Keratinocyte (primary cell): ENCODE data around the gene PANK3. TPM values are rescaled to one million over a fixed set of nuclear protein-coding genes. Genes with fewer than 3 reads are reported as not detected.
"Not testable (repeated sequence)": the region's sequence is repeated elsewhere in the genome, so short reads cannot be mapped to it uniquely, and the experiment has no call there.

Experiments
- DNase-seq: peaks from one replicate; pipeline ENCODE4 v3.0.0-alpha.2; 2011; ENCODE audit warnings: low read depth, missing footprints, low spot score
- FAIRE-seq: peaks from 2 replicates; lab custom pipeline; 2011; peaks lifted over from hg19 to GRCh38; lab: Jason Lieb, UNC
- H2AFZ ChIP-seq: 2 replicates; pipeline ENCODE4 v1.6.0; 2012; ENCODE audit warnings: low read length, control low read depth, inconsistent platforms; ENCODE audit not compliant: control insufficient read depth
- H3K27ac ChIP-seq: 2 replicates; pipeline ENCODE4 v1.5.1; 2011; ENCODE audit warnings: low read length; ENCODE audit not compliant: control insufficient read depth, insufficient read depth
- H3K27me3 ChIP-seq: 3 replicates; pipeline ENCODE4 v1.6.0; 2011; ENCODE audit warnings: low read length; ENCODE audit not compliant: control insufficient read depth, insufficient read depth; ENCODE audit errors: extremely low read depth
- H3K36me3 ChIP-seq, 2 experiments: 2 replicates in 1 of 2; 3 replicates in 1 of 2; pipeline ENCODE4 v1.5.1; 2011; ENCODE audit warnings: low read length in 2 of 2, mild to moderate bottlenecking in 1 of 2; ENCODE audit not compliant: control insufficient read depth in 2 of 2, insufficient read depth in 2 of 2; ENCODE audit errors: extremely low read depth in 1 of 2
- H3K4me1 ChIP-seq: 3 replicates; pipeline ENCODE4 v1.5.1; 2011; ENCODE audit warnings: low read length; ENCODE audit not compliant: control insufficient read depth, insufficient read depth; ENCODE audit errors: extremely low read depth
- H3K4me2 ChIP-seq: 3 replicates; pipeline ENCODE4 v1.6.0; 2011; ENCODE audit warnings: low read depth, low read length; ENCODE audit not compliant: control insufficient read depth, insufficient read depth; ENCODE audit errors: extremely low read depth
- H3K4me3 ChIP-seq, 3 experiments: fragments of 200-600 bp in 1 of 3; sonication (generic) in 1 of 3; 2 replicates in 2 of 3; 3 replicates in 1 of 3; pipeline ENCODE4 v1.5.1; 2011 to 2016; ENCODE audit warnings: low read length in 3 of 3, mild to moderate bottlenecking in 3 of 3, control low read depth in 2 of 3, inconsistent platforms in 1 of 3, low read depth in 1 of 3, mixed read lengths in 1 of 3, mixed run types in 1 of 3, moderate library complexity in 1 of 3; ENCODE audit not compliant: control insufficient read depth in 2 of 3, insufficient read depth in 2 of 3; ENCODE audit errors: extremely low read depth in 1 of 3
- H3K79me2 ChIP-seq: 2 replicates; pipeline ENCODE4 v1.6.0; 2012; ENCODE audit warnings: low read length; ENCODE audit not compliant: control insufficient read depth, insufficient read depth
- H3K9ac ChIP-seq: 3 replicates; pipeline ENCODE4 v1.6.0; 2011; ENCODE audit warnings: low read length; ENCODE audit not compliant: control insufficient read depth, insufficient read depth; ENCODE audit errors: extremely low read depth
- H3K9me1 ChIP-seq: 3 replicates; pipeline ENCODE4 v1.6.0; 2011; ENCODE audit warnings: low read length; ENCODE audit not compliant: control insufficient read depth, insufficient read depth; ENCODE audit errors: extremely low read depth
- H3K9me3 ChIP-seq: 2 replicates; pipeline ENCODE4 v1.5.1; 2012; ENCODE audit warnings: low read depth, low read length; ENCODE audit not compliant: control insufficient read depth
- H4K20me1 ChIP-seq: 3 replicates; pipeline ENCODE4 v1.6.0; 2011; ENCODE audit warnings: low read length; ENCODE audit not compliant: control insufficient read depth, insufficient read depth; ENCODE audit errors: extremely low read depth
- CTCF ChIP-seq, 3 experiments: IDR thresholded peaks in 1 of 3; conservative IDR thresholded peaks in 1 of 3; optimal IDR thresholded peaks in 1 of 3; 2 replicates in 2 of 3; 3 replicates in 1 of 3; pipeline versions ENCODE3 to v1.5.1; 2011; ENCODE audit warnings: low read length in 3 of 3, mild to moderate bottlenecking in 3 of 3, moderate library complexity in 2 of 3, control low read depth in 1 of 3, inconsistent platforms in 1 of 3; ENCODE audit not compliant: insufficient read depth in 2 of 3; ENCODE audit errors: extremely low read depth in 1 of 3
- EZH2 ChIP-seq: IDR thresholded peaks from one replicate; pipeline ENCODE4 v1.6.1; 2012; ENCODE audit warnings: inconsistent platforms, mild to moderate bottlenecking, low read length, moderate library complexity
- dilution Hi-C: fragments of 300-500 bp; cut with MboI; formaldehyde crosslinking; loops from one replicate; pipeline ENCODE4 v1.7.0; 2020; ENCODE audit warnings: low sequenced_read_pairs; ENCODE audit not compliant: extremely low pct_ligation_motif_present
- polyA plus RNA-seq, 5 experiments: library from polyadenylated mRNA; depleted of rRNA in 3 of 5; stranded (reverse) in 3 of 5; stranded (forward) in 1 of 5; unstranded in 1 of 5; fragments of >200 nt; gene quantifications; 1 replicate in 1 of 5; 2 replicates in 3 of 5; 3 replicates in 1 of 5; pipeline versions ENCODE4 v1.2.1 to v1.2.3, GENCODE V29; 2011 to 2012; ENCODE audit warnings: missing spikeins in 2 of 5, low read depth in 1 of 5, low replicate concordance in 1 of 5

PANK3 gene
- polyA plus RNA-seq, 1 donor (not counting 4 experiments of a cell fraction or from before 2014, with no cell fraction given) = 39.6 TPM

DNA sequence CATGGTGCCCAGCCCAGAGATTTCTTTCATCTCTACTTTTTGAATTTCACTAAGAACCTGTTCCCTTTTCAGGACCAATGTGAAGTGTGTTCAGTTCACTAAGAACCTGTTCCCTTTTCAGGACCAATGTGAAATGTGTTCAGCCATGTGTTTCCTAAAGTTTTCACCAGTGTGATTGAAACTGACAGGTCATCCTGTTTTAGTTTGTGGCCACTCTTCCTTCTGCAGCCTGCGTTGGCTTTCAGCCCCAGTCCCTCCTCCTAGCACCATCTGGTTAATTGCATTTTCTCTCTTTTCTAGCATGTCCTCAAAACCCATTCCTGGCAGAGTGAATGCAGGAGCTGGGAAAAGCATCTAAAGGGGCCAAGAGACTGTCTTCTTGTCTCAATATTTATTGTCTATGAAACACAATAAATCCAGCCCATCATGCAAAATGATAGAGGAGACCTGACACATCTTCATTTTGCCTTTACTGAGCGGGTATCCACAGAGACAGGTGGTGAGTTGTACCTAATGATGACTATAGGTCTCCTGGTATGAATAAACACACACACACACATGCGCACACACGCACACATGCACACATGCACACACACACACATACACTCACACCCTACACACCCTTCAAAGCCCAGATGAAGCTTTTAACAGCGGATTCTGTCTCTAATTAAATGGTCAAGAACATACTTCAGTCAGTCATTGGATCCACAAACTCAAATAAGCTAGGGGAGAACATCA is 6.1 kb upstream of the PANK3 start:
- no peak overlapping the region for H3K4me3 ChIP-seq
- dilution Hi-C loops = no loop called here
- TF ChIP-seq CTCF (optimal IDR thresholded peaks at IDR 0.05 in 1 of 3, IDR thresholded peaks at IDR 0.05 in 1 of 3, conservative IDR thresholded peaks at IDR 0.05 in 1 of 3; ENCODE audit: extremely low read depth in 1 of 3, insufficient read depth in 2 of 3, low read length in 3 of 3) (no peak), EZH2 (no peak)
- H3K9me1 ChIP-seq = no peaks in the 10 kb centered on the region
- no peaks in the 10 kb centered on the region for H3K27me3 ChIP-seq
- no peak overlapping the region for H3K27ac ChIP-seq
- no peak overlapping the region for H3K9ac ChIP-seq
- DNase-seq (no peak), FAIRE-seq (no peak)
- no peak overlapping the region for H3K4me2 ChIP-seq
- H3K9me3 ChIP-seq = no peaks in the 10 kb centered on the region
- H3K79me2 ChIP-seq = no peaks in the 10 kb centered on the region
- no peak overlapping the region for H2AFZ ChIP-seq
- no peaks in the 10 kb centered on the region for H4K20me1 ChIP-seq
- H3K36me3 ChIP-seq = no peaks in the 10 kb centered on the region
- peaks cover 2% of the 10 kb centered on the region for H3K4me1 ChIP-seq

DNA sequence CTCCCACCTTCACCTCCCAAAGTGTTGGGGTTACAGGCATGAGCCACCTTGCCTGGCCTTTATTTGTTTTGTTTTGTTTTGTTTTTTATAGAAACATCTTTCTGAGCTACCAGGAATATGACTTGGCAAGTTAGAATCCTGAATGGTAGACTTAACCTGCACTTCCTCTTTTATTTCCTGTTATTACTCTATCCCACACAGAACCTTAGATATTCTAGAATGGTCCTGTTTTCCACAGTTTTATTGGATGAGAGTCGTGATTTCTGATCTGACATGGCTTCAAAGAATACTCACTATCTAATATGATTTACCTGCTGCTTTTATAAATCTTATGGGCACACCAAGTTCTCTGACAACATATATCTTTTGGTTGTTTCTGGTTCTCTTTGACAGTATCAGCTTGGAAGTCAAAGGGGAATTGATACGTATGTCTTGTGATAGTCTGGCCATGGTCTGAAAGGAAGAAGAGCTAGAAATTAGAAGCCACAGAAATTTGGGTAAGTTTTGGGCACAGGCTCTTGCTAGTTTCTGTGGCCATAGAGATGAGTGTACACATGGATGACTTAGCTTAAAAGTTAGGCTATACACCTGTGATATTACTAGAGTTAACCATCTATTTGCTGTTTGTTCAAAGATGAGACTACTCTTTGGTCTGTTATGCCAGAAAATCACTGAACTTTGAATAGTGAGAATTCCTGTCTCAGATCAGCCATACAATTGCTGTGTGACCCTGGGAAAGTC is 4.7 kb upstream of the PANK3 start:
- Histone ChIP-seq H3K36me3 (no peaks in the 10 kb centered on the region), H2AFZ (no peak overlapping the region), H3K27me3 (no peaks in the 10 kb centered on the region), H3K4me1 (peaks cover 8% of the 10 kb centered on the region), H4K20me1 (no peaks in the 10 kb centered on the region), H3K9me3 (no peaks in the 10 kb centered on the region), H3K4me2 (no peak overlapping the region), H3K9me1 (no peaks in the 10 kb centered on the region), H3K27ac (no peak overlapping the region), H3K79me2 (peaks cover 1% of the 10 kb centered on the region), H3K9ac (no peak overlapping the region), H3K4me3 (no peak overlapping the region)
- no peak for TF ChIP-seq CTCF (optimal IDR thresholded peaks at IDR 0.05 in 1 of 3, IDR thresholded peaks at IDR 0.05 in 1 of 3, conservative IDR thresholded peaks at IDR 0.05 in 1 of 3; ENCODE audit: extremely low read depth in 1 of 3, insufficient read depth in 2 of 3, low read length in 3 of 3)
- no peak for TF ChIP-seq EZH2
- FAIRE-seq = no peak
- dilution Hi-C loops = no loop called here
- DNase-seq = no peak

DNA sequence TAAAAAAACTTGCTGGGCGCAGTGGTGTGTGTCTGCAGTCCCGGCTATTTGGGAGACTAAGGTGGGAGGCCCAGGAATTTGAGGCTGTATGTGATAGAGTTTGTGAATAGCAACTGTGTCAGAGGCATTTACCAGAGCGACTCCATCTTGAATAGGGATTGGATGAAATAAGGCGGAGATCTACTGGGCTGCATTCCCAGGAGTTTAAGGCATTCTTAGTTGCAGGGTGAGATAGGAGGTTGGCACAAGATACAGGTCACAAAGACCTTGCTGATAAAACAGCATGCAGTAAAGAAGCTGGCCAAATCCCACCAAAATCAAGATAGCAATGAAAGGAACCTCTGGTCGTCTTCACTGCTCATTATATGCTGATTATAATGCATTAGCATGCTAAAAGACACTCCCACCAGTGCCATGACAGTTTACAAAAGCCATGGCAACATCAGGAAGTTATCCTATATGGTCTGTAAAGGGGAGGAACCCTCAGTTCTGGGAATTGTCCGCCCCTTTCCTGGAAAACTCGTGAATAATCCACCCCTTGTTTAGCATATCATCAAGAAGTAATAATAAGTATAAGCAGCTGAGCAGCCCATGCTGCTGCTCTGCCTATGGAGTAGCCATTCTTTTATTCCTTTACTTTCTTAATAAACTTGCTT is 1.8 kb upstream of the PANK3 start:
- DNase-seq, H3K27me3 ChIP-seq, H2AFZ ChIP-seq, H3K9me1 ChIP-seq, dilution Hi-C loops, H3K4me3 ChIP-seq, FAIRE-seq, H3K9ac ChIP-seq, H3K36me3 ChIP-seq, H3K9me3 ChIP-seq, H3K4me2 ChIP-seq, H3K27ac ChIP-seq: not testable (repeated sequence)
- Histone ChIP-seq H3K79me2 (peaks cover 31% of the 10 kb centered on the region), H3K4me1 (peaks cover 21% of the 10 kb centered on the region), H4K20me1 (peaks cover 10% of the 10 kb centered on the region)
